Endothelial cell (in vitro differentiated cells): ENCODE results near the gene GREM2. TPM values are rescaled to one million over a fixed set of nuclear protein-coding genes. Genes with fewer than 3 reads are reported as not detected.

Experiments used
- DNase-seq: peaks from one replicate; pipeline ENCODE4 v3.0.0; 2021; ENCODE audit warnings: low spot score
- H3K27ac Mint-ChIP-seq: one replicate; pipeline ENCODE4 v1.8.0; 2021; ENCODE audit warnings: mixed read lengths, inconsistent platforms; ENCODE audit not compliant: unreplicated experiment
- H3K27me3 Mint-ChIP-seq: one replicate; pipeline ENCODE4 v1.8.0; 2021; ENCODE audit warnings: mild to moderate bottlenecking, moderate library complexity, mixed read lengths, inconsistent platforms; ENCODE audit not compliant: unreplicated experiment
- H3K36me3 Mint-ChIP-seq: one replicate; pipeline ENCODE4 v1.8.0; 2021; ENCODE audit warnings: mild to moderate bottlenecking, low read depth, mixed read lengths, inconsistent platforms; ENCODE audit not compliant: unreplicated experiment
- H3K4me1 Mint-ChIP-seq: one replicate; pipeline ENCODE4 v1.8.0; 2021; ENCODE audit warnings: mild to moderate bottlenecking, mixed read lengths, inconsistent platforms; ENCODE audit not compliant: unreplicated experiment
- H3K4me3 Mint-ChIP-seq: one replicate; pipeline ENCODE4 v1.8.0; 2021; ENCODE audit warnings: mild to moderate bottlenecking, mixed read lengths, inconsistent platforms; ENCODE audit not compliant: unreplicated experiment
- H3K9me3 Mint-ChIP-seq: one replicate; pipeline ENCODE4 v1.8.0; 2021; ENCODE audit warnings: mixed read lengths, inconsistent platforms; ENCODE audit not compliant: unreplicated experiment
- total RNA-seq: library from RNA; stranded (reverse); fragmentation: NEBNext Ultra II Directional; extraction: Animal tissue kit (Norgen Biotek cat#: 25700); gene quantifications from one replicate; pipeline ENCODE4 v1.2.1, GENCODE V29; 2021; ENCODE audit not compliant: unreplicated experiment
- TF ChIP-seq, protein P1 (sequence below): fragments of 200-600 bp; sonication (generic); IDR thresholded peaks from one replicate; pipeline ENCODE4 v1.5.0; 2021; ENCODE audit warnings: antibody characterized with exemption; ENCODE audit not compliant: unreplicated experiment

The GREM2 gene
- total RNA-seq, 1 donor from 2014 or later = 0.23 TPM

DNA sequence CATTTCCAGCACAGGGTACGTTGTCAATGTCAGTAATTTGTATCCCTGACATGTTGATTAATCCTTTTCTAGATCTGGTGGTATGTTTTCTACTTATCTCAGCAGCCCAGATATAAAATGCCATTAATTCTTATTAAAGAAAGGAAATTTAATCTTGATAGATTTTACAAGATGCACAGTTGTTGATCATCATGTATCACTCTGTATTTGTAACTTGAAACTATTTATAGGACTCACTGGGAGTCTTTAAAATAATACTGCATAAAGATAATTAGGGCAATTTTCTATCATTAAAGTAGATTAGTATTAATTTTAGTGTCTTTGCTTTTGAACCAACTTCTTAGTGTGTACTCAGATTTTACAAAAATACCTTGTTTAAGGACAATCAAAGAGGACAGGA, 84.9 kb downstream of the GREM2 start:
- no peak overlapping the region for H3K27ac Mint-ChIP-seq
- no peaks in the 10 kb centered on the region for H3K27me3 Mint-ChIP-seq
- no peaks in the 10 kb centered on the region for H3K9me3 Mint-ChIP-seq
- peaks cover 15% of the 10 kb centered on the region for H3K4me1 Mint-ChIP-seq
- no peak for DNase-seq
- no peaks in the 10 kb centered on the region for H3K36me3 Mint-ChIP-seq
- H3K4me3 Mint-ChIP-seq = no peak overlapping the region
- TF ChIP-seq, protein P1, sequence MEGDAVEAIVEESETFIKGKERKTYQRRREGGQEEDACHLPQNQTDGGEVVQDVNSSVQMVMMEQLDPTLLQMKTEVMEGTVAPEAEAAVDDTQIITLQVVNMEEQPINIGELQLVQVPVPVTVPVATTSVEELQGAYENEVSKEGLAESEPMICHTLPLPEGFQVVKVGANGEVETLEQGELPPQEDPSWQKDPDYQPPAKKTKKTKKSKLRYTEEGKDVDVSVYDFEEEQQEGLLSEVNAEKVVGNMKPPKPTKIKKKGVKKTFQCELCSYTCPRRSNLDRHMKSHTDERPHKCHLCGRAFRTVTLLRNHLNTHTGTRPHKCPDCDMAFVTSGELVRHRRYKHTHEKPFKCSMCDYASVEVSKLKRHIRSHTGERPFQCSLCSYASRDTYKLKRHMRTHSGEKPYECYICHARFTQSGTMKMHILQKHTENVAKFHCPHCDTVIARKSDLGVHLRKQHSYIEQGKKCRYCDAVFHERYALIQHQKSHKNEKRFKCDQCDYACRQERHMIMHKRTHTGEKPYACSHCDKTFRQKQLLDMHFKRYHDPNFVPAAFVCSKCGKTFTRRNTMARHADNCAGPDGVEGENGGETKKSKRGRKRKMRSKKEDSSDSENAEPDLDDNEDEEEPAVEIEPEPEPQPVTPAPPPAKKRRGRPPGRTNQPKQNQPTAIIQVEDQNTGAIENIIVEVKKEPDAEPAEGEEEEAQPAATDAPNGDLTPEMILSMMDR = no peak

DNA sequence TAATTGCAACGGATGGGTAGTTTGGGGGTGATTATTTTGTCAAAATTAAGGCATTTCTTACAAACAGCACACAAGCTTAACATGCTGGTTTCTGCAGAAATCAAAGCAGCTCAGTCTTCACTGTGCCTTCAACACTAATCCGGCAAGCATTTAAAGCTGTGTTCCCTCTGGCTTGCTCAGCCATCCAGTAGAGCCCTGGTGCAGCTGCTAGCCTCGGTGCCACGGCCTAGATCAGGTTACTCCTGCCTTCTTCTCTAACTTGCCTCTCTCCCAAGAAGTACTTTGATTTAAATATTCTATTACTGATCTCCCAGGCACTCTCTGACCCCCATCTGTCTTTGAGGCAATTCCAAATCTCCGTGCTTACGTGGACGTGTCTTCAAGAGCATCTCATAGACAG, 85.6 kb downstream of the GREM2 start:
- TF ChIP-seq, protein P1 = no peak
- Mint-ChIP-seq H3K9me3 (no peaks in the 10 kb centered on the region), H3K27ac (no peak overlapping the region), H3K4me3 (no peak overlapping the region), H3K36me3 (no peaks in the 10 kb centered on the region), H3K4me1 (peaks cover 15% of the 10 kb centered on the region), H3K27me3 (no peaks in the 10 kb centered on the region)
- no peak for DNase-seq

- H3K9me3 Mint-ChIP-seq = no peaks in the 10 kb centered on the region
- H3K4me1 Mint-ChIP-seq = peaks cover 15% of the 10 kb centered on the region
- H3K36me3 Mint-ChIP-seq = no peaks in the 10 kb centered on the region
- H3K27me3 Mint-ChIP-seq = no peaks in the 10 kb centered on the region
- no peak for DNase-seq
- TF ChIP-seq, protein P1 = no peak
- H3K4me3 Mint-ChIP-seq = no peak overlapping the region
- H3K27ac Mint-ChIP-seq = no peak overlapping the region
These were observed 87.4 kb downstream of the GREM2 start for GRCh38 chr1:240524356-240525069.

DNA sequence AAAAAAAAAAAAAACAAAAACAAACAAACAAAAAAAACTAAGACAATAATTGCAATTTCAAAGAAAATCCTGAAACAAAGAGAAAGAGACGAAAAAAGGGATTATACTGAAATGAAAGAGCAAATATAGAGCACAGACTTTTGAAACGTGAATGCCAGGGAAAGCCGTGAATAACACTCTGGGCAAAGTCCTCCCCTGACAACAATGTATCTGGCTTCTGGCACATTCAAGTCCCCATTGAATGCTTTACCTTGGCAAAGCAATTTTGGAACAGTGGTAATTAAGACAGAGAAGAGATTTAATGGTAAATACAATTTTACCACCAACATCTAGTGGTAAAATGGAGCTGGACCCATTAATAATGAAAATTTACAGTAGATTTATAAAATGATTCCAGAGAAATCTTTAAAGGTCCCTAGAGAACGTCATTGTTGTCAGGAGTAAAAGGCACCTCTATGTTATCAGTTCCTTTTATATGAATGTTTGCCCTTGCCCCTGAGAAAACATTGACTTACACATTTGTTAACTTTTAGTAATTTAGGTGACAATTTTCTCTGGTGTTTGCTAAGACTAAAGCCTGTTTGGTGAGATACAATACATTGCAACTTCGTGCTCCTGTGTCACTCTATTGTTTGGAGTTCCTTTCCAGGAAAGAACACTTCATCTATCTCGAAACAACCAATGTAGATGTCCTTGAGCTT, 89.7 kb downstream of the GREM2 start:
- H3K27me3 Mint-ChIP-seq = no peaks in the 10 kb centered on the region
- H3K27ac Mint-ChIP-seq = peak overlapping the region; percentile 70
- TF ChIP-seq, protein P1 = no peak
- DNase-seq = no peak
- H3K4me1 Mint-ChIP-seq = peaks cover 13% of the 10 kb centered on the region
- H3K4me3 Mint-ChIP-seq = no peak overlapping the region
- no peaks in the 10 kb centered on the region for H3K36me3 Mint-ChIP-seq
- H3K9me3 Mint-ChIP-seq = no peaks in the 10 kb centered on the region

- H3K4me3 Mint-ChIP-seq = no peak overlapping the region
- no peaks in the 10 kb centered on the region for H3K9me3 Mint-ChIP-seq
- TF ChIP-seq, protein P1 = no peak
- peaks cover 1% of the 10 kb centered on the region for H3K27me3 Mint-ChIP-seq
- DNase-seq = no peak
- peaks cover 5% of the 10 kb centered on the region for H3K4me1 Mint-ChIP-seq
- no peak overlapping the region for H3K27ac Mint-ChIP-seq
- no peaks in the 10 kb centered on the region for H3K36me3 Mint-ChIP-seq
These were observed 94.1 kb downstream of the GREM2 start for GRCh38 chr1:240517891-240518290.
